CD4-positive, alpha-beta T cell treated with Interleukin-17A for 4 hours (primary cell): Measurements from ENCODE around the gene IL9.
"Not testable (repeated sequence)": the region's sequence is repeated elsewhere in the genome, so short reads cannot be mapped to it uniquely, and the experiment has no call there.

Experiments used
- DNase-seq: peaks from one replicate; pipeline ENCODE4 v3.0.0-alpha.2; 2020; ENCODE audit warnings: mixed read lengths

The IL9 gene

DNA sequence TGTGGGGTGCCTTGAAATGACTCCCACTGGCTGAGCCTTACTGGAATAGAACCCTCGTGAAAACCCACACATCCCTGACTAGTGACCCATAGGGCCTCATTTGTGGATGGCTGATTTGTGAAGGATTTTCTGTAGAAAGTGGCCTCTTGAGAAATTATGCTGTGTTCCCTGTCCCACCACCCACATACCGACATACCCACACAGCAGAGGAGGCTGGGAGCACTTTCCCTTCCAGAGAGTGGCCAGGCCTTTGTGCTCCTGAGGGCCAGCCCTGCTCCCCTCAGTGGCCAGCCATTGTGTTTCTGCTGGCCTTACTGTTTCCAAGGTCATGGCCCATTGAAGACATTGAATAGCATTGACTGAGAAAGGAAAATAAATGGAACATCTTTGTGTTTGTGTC lies 29.6 kb downstream of the IL9 start:
- no peak for DNase-seq

DNA sequence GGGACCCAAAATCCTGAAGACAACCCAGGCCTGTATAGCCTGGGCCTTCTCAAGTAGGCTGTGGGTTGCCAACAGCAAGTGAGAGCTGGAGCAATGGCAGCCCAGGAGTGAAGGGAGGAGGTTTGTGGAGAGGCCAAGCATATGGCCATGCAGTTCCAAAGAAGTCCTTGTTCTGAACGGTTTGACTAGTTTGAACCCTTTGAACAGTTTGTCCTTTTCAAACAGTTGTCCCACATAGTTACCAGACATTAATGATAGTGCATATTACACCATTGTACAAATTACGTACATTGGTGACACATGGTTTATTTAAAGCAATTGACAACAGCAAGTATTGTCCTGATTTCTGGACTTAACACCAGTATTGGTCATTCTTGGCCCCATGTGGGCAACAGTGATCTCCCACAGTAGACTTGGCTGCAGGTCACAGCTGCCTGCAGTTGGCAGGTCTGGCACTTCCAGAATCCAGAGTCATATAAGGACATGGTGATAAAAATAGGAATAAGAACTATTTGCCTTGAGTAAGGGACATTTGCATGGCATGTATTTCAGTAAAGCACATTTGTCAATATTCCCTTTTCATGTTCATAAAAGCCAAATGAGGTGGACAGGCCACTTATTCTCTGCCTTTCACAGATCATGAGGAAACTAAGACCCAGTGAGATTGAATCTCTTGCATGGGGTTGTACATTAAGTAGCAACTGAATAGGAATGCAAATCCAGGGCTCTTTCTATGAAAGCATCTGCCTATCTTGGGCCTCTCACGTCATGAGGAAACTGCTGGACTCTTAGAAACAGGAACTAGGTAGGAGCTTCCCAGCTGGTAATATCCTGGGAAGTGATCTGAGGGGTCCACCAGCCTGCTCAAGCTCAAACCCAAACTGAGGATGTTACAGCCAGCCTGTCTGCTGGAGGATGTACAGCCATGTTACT lies 30.9 kb downstream of the IL9 start:
- no peak for DNase-seq

DNA sequence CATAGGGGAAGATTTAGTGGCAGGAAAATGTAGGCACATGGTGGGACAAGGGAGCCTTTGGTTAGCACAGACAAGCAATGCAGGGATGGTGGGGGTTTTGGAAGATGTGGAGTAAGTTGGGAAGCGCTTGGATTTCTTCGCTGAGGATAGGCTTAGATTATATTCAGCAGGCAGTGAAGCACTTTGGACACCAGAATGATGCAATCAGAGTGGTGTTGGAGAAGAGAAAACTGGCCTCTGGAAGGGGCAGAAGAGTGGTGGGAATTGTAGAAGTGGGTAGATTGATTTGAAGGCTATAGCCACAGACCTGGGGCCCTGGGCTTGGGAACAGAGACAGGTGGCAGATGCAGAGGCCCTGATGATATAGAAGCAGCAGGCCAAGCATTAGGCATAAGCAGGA lies 32.9 kb downstream of the IL9 start:
- no peak for DNase-seq

DNA sequence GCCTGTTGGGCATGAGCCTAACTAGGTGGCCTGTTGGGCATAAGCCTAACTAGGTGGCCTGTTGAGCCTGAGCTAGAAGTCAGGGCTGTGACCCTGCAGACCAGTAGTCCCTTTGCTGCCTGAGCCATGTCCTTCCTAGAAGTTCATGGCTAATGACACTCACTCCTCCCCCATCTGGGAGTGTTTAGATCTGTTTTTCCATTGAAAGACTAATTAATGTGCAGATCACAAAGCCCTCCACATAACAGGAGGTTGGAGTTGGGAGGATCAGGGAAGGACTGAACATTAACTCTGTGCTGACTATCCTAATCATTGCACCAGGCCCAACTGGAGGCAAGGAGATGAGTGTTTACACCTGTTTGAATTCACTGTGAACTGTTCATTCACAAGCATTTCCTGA lies 33.6 kb downstream of the IL9 start:
- DNase-seq: no peak

DNA sequence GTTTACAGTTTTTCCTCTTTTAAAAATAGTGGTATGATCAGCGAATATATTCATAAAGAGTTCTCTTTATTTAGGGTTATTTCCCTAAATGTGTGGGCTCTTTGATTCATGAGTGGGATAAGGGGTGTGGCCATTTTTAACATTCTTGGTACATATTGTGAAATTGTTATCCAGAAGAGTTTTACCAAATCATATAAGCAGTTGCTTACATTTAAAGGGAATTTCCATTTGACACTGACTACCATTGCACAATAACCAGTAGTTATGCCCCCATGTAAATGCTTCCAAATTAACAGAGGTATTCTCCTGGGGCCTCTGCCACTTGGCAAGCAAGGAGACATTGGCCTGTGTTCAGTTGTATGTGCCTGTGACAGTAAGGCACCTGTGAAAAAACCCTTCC lies 34.0 kb downstream of the IL9 start:
- DNase-seq: no peak

DNA sequence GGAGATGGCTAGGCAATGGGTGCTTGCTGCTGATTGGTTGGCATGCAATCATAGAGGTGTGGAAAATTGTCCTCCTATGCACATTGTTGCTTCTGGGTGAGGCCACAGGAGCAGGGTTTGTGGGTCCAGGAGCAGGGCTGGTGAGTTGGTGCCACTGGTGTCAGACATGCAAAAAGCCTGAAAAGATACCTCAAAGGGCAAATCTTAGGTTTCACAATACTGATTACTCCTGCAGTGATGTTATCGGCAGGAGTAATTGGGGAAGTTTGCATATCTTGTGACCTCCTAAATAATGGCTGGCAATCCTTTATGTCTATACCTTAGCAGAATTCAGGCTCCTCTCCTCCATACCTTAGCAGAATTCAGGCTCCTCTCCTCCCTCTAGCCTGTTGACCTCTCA lies 36.0 kb downstream of the IL9 start:
- no peak for DNase-seq

DNA sequence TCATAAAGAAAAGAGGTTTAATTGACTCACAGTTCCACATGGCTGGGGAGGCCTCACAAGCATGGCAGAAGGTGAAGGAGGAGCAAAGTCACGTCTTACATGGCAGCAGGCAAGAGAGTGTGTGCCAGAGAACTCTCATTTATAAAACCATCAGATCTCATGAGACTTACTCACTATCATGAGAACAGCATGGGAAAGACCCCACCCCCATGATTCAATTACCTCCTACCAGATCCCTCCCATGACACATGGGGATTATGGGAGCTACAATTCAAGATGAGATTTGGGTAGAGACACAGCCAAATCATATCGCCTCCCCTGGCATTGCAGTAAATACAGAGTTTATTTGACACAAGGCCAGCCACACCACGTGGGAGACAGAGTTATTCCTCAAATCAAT lies 36.5 kb downstream of the IL9 start:
- DNase-seq: not testable (repeated sequence)

DNA sequence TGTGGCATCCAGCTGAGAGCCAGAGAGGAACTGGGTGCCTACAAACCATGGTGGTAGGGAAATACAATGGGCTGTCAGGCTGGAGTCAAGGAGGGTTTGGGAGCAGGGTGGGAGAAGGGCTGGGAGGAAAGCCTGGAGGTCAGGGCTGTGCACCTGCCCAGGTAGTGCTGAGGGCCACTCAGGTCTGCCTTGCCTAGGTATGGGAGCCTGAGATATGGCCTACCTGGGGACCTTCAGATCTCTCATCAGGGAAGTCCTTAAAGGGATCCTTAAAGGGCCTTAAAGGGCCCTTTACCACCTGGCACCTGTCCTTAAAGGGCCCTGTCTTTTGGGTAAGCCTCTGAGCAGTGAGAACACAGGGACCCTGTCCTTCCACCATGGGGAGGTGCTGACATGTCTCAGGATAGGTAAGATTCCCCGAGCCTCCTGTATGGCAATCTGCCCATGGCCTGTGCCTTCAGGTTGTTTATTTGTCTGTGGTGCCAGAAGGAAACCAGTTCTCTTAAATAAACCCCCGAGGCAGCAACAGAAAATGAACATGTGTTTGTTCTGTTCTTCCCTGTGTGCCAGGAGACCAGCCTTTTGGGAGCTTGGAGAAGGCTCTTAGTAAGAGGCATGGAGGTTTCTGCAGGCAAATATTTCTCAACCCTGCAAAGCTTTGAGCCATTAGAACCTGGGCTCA lies 37.9 kb downstream of the IL9 start:
- no peak for DNase-seq

DNA sequence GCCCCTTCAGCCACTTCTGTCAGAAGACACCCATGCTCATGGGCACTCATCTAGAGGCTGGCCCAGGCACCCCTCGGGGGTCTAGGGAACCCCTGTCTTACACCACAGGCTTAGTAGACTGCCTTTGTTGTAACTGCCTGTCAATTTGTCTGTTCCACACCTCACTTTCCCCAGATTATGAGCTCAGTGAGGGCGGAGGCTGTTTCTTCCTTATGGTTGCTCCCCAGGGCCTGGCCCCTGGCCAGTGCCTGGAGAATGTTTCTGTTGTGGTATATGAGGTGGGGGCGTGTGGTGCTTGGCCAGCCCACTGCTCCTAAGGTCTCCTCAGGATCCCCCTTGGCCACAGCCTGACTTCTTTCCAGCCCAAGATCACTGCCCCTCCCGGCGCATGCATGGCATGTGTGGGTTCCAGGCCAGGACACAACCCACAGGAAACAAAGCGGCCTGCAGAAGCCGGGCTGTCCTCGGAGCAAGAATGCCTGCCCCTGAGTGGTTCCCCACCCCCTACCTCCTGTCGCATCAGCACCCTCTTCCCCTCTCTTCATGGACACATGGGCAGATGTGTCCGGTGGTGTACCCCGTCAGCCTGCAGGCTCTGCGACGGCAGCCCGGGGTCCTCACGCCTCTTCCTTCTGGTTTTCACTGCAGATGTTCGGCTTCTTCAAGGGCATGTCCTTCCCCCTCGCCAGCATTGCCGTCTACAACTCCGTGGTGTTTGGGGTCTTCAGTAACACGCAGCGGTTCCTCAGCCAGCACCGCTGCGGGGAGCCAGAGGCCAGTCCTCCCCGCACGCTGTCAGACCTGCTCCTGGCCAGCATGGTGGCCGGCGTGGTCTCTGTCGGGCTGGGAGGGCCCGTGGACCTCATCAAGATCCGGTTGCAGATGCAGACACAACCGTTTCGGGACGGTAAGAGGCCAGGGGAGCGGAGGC lies 43.5 kb downstream of the IL9 start:
- no peak for DNase-seq

DNA sequence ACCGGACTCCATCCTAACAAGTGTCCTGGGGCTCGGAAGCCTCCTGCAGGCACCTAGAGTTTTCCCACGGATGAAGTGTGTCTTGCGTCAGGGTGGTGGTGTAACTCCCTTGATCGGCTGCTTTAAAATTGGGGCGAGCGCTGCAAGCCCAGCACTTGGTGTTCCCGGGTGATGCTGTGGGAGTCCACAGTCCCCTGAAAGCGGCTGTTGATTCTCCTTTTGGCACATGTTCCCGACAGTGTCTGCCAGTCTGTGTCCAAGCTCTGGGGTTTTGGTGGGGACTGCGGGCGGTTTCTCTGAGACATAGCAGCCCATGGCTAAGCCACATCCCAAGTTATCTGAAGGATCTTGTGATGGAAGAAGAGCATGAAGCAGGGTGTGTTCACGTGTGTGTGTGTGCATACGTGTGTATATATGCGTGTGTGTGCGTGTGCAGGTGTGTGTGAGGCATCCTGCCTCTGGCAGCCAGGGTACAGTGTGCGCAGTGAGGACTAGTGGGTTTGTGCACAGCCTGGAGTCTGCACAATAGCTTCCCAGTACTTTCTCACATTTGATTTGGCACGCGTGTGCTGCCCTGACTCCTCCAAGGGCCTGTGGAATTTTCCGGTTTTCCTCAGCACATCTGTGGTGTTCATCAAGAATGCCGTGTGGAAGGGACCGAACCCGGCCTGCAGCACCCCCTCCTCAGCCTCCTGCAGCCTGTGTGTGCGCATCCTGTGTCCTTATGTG lies 44.3 kb downstream of the IL9 start:
- DNase-seq: no peak

DNA sequence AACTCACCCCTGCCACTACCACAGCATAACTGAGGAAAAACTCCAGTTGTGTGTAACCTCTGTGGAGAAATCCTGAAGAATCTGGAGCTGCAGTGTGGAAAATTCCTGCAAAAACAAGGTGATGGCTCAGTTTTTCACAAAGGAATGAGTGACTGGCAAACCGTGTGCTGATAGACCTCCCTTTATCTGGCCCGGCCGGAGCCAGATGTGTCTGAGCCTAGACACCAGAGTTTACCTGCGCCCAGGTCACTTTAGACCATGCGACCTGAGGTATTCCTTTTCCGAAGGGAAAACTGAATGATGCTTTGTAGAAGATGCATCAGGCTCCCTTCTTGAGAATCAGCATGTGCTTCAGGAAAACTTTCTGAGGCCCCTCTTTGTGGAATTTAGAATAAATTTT lies 45.0 kb downstream of the IL9 start:
- DNase-seq: no peak

DNA sequence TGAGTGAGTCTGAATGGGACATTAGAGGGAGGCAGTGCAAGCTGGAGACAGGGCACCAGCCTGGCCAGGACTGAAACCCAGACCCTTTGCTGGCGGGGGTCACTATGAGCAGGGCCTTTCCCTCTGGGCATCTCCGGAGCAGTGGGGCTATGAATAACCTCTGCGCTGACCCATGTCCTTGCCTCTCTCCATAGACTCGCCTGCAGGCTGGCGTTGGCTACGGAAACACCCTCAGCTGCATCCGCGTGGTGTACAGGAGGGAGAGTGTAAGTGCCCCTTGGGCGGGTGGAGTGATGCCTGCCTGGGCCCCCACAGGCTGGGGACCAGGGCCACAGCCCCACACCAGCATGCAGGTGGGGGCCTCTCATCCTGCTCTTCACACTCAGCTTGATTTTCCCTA lies 45.4 kb downstream of the IL9 start:
- no peak for DNase-seq

DNA sequence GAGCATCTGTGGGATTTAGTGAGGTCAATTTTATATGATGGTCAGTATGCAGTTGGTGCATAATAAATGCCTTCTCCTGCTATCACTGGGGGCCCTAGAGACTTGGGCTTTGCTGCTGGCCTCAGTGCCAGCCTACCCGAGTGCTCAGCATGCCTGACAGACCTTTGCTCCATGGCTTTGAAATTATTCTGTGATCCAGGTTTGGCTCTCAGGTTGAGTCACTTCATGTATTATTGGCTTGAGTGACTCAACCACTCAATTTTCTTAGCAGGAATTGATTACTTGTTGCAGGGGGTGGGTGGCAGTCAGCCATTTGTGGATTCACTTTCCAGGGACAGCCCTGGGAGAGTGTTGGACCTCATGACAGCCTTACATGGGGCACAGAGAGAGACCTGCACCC lies 47.7 kb downstream of the IL9 start:
- DNase-seq: no peak

DNA sequence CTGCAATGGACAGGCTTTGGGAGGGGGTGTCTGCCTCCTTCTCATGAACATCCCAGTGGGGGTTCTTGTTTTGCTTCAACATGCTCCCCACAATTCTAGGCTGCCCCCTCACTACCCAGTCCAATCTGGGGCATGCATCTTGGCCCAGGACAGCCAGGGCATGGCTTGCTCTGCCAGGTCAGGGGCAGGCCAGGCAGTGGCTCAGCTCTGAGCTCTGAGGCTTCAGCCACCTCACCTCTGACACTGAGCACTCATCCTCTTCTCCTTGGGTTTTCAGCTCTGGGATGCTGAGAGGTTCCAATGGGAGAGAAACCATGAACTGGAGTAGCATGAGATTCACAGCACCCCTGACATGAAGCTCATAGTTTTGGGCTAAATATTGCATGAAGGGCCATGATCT lies 49.3 kb downstream of the IL9 start:
- no peak for DNase-seq

DNA sequence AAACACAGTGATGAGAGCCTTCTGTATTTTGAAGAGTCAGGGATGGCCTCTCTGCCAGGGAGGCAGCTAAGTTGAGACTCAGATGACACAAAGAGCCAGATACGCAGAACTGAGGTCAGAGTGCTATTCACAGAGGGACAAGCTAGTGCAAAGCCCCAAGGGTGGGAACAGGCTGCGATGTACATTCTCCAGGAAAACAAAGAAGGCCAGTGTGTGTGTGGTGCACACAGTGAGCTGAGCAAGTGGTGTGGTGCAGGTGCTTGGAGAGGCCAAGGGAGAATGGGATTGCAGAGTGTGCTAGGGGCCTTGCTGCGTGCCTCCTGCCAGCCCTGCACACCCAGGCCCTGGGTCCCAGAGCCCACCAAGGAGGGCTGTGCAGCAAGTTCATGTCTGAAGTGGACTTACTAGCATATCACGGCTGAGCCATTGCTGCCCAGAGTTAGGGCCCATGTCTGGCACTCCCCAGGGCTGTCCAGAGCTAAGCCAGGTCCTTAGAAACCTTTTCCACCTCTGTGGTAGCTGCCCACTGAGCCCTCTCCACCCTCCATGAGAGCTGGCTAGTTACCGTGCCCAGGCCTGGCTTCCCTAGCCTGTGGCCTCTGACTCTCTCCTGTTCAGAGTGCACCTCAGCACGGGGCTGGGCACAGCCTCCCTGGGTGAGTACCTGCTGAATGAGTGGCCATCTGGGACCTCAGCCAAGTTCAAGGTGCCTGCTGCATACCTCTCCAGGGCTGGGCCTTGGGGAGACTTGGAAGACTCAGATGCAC lies 51.9 kb downstream of the IL9 start:
- DNase-seq: no peak

DNA sequence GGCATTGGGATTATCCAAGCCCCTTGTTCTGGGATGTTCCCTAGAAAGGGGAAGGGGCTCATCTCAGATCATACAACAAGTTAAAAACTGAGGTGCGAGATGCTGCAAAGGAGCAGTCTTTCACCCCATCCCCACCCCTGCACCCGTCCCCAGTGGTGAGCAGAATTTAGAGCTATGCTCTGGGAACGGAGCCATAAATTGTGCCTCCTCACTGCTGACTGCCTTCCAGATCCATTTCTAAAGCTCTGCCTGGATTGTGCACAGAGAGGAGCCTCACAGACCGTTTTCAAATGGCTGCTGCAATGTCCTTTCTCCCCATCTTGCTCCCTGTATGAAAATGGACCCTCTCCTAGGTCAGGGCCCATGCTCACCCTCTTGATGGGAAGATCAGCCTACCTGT lies 52.9 kb downstream of the IL9 start:
- DNase-seq: no peak
